Measurements from ENCODE around the gene SNX7. TPM values are rescaled to one million over a fixed set of nuclear protein-coding genes. Genes with fewer than 3 reads are reported as not detected.

SNX7 gene
- total RNA-seq, 3 donors from 2014 or later, result 38.0 to 45.1 (median 43.5) TPM

DNA sequence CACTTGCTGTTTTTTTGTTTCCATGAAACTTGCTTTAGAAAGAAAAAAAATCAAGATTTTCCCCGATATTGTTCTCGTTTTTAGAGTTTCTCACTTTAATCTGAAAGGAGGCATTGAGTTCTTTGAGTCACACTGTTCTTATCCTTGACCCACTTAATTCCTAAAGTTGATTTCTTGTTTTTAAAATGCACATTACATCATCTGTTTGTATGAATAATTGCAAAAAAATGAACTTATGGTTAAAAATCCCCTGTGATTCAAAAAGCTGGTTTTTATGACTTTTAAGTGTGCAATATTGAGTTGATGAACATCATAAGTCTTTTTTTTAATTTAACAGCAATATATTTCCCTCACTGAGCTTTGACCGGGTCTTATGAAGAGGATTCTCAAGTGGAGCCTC, 131.6 kb downstream of the SNX7 start:
- intact Hi-C loops (cut with DNase I, micrococcal nuclease), result loop anchor here in 1 of 2 donors (10.0 kb wide), 1 partner anchor 382 kb away; no protein-coding TSS in a partner anchor
- Histone ChIP-seq H3K4me1 (ENCODE audit: low read depth) (no peaks in the 10 kb centered on the region), H3K4me3 (no peak overlapping the region), H3K9me3 (no peaks in the 10 kb centered on the region), H3K36me3 (ENCODE audit: low read depth) (no peaks in the 10 kb centered on the region)
- ATAC-seq (no peak), DNase-seq (no peak)
- TF ChIP-seq, protein P1, sequence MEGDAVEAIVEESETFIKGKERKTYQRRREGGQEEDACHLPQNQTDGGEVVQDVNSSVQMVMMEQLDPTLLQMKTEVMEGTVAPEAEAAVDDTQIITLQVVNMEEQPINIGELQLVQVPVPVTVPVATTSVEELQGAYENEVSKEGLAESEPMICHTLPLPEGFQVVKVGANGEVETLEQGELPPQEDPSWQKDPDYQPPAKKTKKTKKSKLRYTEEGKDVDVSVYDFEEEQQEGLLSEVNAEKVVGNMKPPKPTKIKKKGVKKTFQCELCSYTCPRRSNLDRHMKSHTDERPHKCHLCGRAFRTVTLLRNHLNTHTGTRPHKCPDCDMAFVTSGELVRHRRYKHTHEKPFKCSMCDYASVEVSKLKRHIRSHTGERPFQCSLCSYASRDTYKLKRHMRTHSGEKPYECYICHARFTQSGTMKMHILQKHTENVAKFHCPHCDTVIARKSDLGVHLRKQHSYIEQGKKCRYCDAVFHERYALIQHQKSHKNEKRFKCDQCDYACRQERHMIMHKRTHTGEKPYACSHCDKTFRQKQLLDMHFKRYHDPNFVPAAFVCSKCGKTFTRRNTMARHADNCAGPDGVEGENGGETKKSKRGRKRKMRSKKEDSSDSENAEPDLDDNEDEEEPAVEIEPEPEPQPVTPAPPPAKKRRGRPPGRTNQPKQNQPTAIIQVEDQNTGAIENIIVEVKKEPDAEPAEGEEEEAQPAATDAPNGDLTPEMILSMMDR (IDR thresholded peaks at IDR 0.05), result no peak

DNA sequence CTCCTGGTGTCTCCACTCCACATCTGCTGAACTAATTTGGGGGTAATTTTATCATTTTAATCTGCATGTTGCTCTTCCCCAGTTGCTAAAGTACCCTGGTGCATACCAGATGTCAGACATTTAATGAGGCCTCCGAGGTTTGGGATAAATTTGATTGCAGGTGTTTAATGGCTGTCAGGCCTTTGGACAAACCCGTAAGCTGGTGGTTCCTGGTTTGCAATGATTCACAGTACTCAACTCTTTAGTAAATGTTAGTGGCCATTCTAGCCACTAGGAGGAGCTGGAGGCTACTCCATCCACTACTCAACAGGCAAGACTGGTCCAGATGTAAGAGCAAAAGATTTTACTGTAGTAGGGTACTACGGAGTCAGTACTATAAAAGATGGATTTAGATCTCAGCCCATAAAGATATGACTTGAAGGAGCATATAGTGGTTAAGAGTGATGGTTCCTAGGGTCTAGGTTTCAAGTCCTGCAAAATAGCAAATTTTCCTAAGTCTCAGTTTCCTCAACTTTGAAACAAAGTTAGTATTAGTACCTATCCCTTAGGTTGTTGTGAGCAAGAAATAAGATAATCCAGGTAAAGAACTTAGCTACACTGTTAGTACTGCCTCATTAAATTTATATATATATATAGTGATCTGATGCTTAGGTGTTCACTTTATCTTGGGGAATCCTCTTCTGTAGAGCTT, 132.8 kb downstream of the SNX7 start:
- ATAC-seq, result peak; percentile 93
- Histone ChIP-seq H3K4me3 (no peak overlapping the region), H3K9me3 (no peaks in the 10 kb centered on the region), H3K4me1 (ENCODE audit: low read depth) (no peaks in the 10 kb centered on the region), H3K36me3 (ENCODE audit: low read depth) (no peaks in the 10 kb centered on the region)
- TF ChIP-seq, protein P1 (IDR thresholded peaks at IDR 0.05), result peak; percentile 49
- peak in 1 of 3 donors; percentile 81 for DNase-seq
- intact Hi-C loops (cut with DNase I, micrococcal nuclease), result loop anchor here in 1 of 2 donors (10.0 kb wide), 1 partner anchor 380 kb away; no protein-coding TSS in a partner anchor

DNA sequence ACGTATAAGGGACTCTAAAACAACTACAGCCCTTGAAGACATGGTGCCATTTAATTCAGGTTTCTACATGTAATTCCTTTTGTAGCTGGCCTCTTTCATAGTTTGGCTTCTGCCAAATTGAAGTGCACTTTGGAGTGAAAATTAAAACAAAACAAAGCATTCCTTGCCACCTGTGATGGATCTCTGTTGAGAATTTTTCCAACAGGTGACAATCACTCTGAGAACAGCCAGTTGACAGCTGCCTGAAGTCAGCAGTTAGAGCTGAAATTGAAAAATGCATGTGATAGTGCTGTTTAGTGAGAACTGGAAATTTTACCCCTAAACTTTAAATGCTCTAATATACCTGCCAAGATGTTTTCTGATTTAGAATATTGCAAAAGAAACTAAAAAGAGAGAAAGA, 134.5 kb downstream of the SNX7 start:
- no peak for ATAC-seq
- H3K4me3 ChIP-seq, result no peak overlapping the region
- TF ChIP-seq, protein P1 (IDR thresholded peaks at IDR 0.05), result no peak

DNA sequence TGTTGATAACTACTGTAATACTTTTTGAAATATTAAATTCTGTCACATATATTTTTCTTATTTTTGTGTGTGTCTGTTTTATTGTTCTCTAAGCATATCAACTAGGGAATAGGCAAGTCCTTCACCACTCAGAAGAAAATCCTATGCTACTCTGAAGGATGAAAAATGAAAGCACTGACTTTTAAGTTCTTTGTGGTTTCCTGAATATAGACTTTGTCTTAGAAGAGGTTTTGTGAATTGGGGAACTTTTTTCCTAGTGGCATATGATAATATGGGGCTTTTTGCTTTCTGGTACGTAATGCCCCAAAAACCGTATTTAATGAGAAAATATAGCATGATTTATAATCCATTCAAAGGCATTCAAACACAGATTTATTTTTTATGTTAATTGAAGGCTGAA, 136.0 kb downstream of the SNX7 start:
- ATAC-seq (no peak), DNase-seq (no peak)
- H3K36me3 ChIP-seq (ENCODE audit: low read depth), result no peaks in the 10 kb centered on the region
- H3K9me3 ChIP-seq, result no peaks in the 10 kb centered on the region
- H3K4me3 ChIP-seq, result no peak overlapping the region
- intact Hi-C loops (cut with DNase I, micrococcal nuclease), result loop anchor here in 1 of 2 donors (10.0 kb wide), 1 partner anchor 377 kb away; no protein-coding TSS in a partner anchor
- H3K4me1 ChIP-seq (ENCODE audit: low read depth), result no peaks in the 10 kb centered on the region
- TF ChIP-seq, protein P1 (IDR thresholded peaks at IDR 0.05), result no peak

More for the DNA sequence above, 134.5 kb downstream of the SNX7 start:
- DNase-seq, result no peak
- intact Hi-C loops (cut with DNase I, micrococcal nuclease), result loop anchor here in 1 of 2 donors (10.0 kb wide), 1 partner anchor 379 kb away; no protein-coding TSS in a partner anchor
- Histone ChIP-seq H3K4me1 (ENCODE audit: low read depth) (no peaks in the 10 kb centered on the region), H3K36me3 (ENCODE audit: low read depth) (no peaks in the 10 kb centered on the region), H3K9me3 (no peaks in the 10 kb centered on the region)

All from mucosa of descending colon (tissue), 3 donors.